ENCODE results near the gene CLUH.
"Not testable (repeated sequence)": the region's sequence is repeated elsewhere in the genome, so short reads cannot be mapped to it uniquely, and the experiment has no call there.

Gene CLUH

GRCh38 chr17:2688351-2689342 lies 22.9 kb downstream of the CLUH start:
- DNase-seq (ENCODE audit: low spot score): no peak

GRCh38 chr17:2687074-2687418 lies 24.5 kb downstream of the CLUH start:
- no peak for DNase-seq (ENCODE audit: low spot score)

GRCh38 chr17:2685696-2686095 lies 25.9 kb downstream of the CLUH start:
- DNase-seq (ENCODE audit: low spot score): no peak

GRCh38 chr17:2684549-2684948 lies 27.0 kb downstream of the CLUH start:
- no peak for DNase-seq (ENCODE audit: low spot score)

- DNase-seq (ENCODE audit: low spot score): no peak
Observed at GRCh38 chr17:2683912-2684311, 27.7 kb downstream of the CLUH start.

GRCh38 chr17:2682176-2682938 lies 29.2 kb downstream of the CLUH start:
- no peak for DNase-seq (ENCODE audit: low spot score)

- DNase-seq (ENCODE audit: low spot score): no peak
Observed at GRCh38 chr17:2681650-2682049, 29.9 kb downstream of the CLUH start.

- no peak for DNase-seq (ENCODE audit: low spot score)
Observed at GRCh38 chr17:2680961-2681360, 30.6 kb downstream of the CLUH start.

- not testable (repeated sequence) for DNase-seq (ENCODE audit: low spot score)
Observed at GRCh38 chr17:2679247-2679646, 32.3 kb downstream of the CLUH start.

- no peak for DNase-seq (ENCODE audit: low spot score)
Observed at GRCh38 chr17:2672026-2672425, 39.5 kb downstream of the CLUH start.

GRCh38 chr17:2660410-2660809 lies 51.2 kb downstream of the CLUH start:
- DNase-seq (ENCODE audit: low spot score): not testable (repeated sequence)

GRCh38 chr17:2659337-2659736 lies 52.2 kb downstream of the CLUH start:
- DNase-seq (ENCODE audit: low spot score): not testable (repeated sequence)

GRCh38 chr17:2656283-2656682 lies 55.3 kb downstream of the CLUH start:
- no peak for DNase-seq (ENCODE audit: low spot score)

GRCh38 chr17:2655546-2655945 lies 56.0 kb downstream of the CLUH start:
- no peak for DNase-seq (ENCODE audit: low spot score)

- DNase-seq (ENCODE audit: low spot score): not testable (repeated sequence)
Observed at GRCh38 chr17:2652911-2653310, 58.7 kb downstream of the CLUH start.

- no peak for DNase-seq (ENCODE audit: low spot score)
Observed at GRCh38 chr17:2649191-2649590, 62.4 kb downstream of the CLUH start.

GRCh38 chr17:2647957-2648356 lies 63.6 kb downstream of the CLUH start:
- no peak for DNase-seq (ENCODE audit: low spot score)

GRCh38 chr17:2644971-2645370 lies 66.6 kb downstream of the CLUH start:
- DNase-seq (ENCODE audit: low spot score): no peak
